Panc1 (cell line): ENCODE data around the gene RAI1. TPM values are rescaled to one million over a fixed set of nuclear protein-coding genes. Genes with fewer than 3 reads are reported as not detected.

Experiments used
- ATAC-seq: fragments of 200-7000 bp; cut with Tn5 transposase; 2 replicates; pipeline ENCODE4 v1.9.1; 2020; ENCODE audit warnings: mild to moderate bottlenecking, moderate library complexity
- BruUV-seq: library from RNA; stranded (reverse); fragments of 400-500 nt; replicated peaks from 2 replicates; lab custom pipeline; 2021; lab: Mats Ljungman, UMichigan
- CTCF ChIA-PET: fragments of 300-600 bp; sonication (Branson Sonifier 250); formaldehyde crosslinking; loops from one replicate; lab custom pipeline; 2022; ENCODE audit warnings: antibody characterized with exemption; lab: Charles Lee
- POLR2A ChIA-PET: fragments of 300-600 bp; sonication (Branson Sonifier 250); formaldehyde crosslinking; loops from one replicate; lab custom pipeline; 2022; ENCODE audit warnings: antibody characterized with exemption; lab: Charles Lee
- DNase-seq: peaks from one replicate; pipeline ENCODE4 v3.0.0-alpha.2; 2010; ENCODE audit warnings: low read depth, low spot score
- H3K27ac ChIP-seq: 2 replicates; pipeline ENCODE4 v1.5.1; 2011; ENCODE audit warnings: mild to moderate bottlenecking, low read length, inconsistent platforms
- H3K27me3 ChIP-seq: fragments of 200-500 bp; sonication (Bioruptor generic); 2 replicates; pipeline ENCODE4 v1.6.0; 2014; ENCODE audit warnings: low read length, inconsistent platforms; ENCODE audit not compliant: control insufficient read depth, insufficient read depth
- H3K36me3 ChIP-seq: fragments of 200-500 bp; sonication (Bioruptor generic); 2 replicates; pipeline ENCODE4 v1.5.1; 2014; ENCODE audit warnings: inconsistent platforms, mild to moderate bottlenecking, low read length, moderate library complexity; ENCODE audit not compliant: control insufficient read depth, insufficient read depth
- H3K4me1 ChIP-seq: 2 replicates; pipeline ENCODE4 v1.5.1; 2011; ENCODE audit warnings: inconsistent platforms, mild to moderate bottlenecking, low read length, moderate library complexity; ENCODE audit not compliant: control insufficient read depth, insufficient read depth
- H3K4me3 ChIP-seq, 2 experiments: 2 replicates each; pipeline ENCODE4 v1.5.1; 2011 to 2012; ENCODE audit warnings: low read depth in 2 of 2, low read length in 2 of 2, mild to moderate bottlenecking in 2 of 2, inconsistent platforms in 1 of 2, moderate library complexity in 1 of 2
- H3K9me3 ChIP-seq: fragments of 200-500 bp; sonication (Bioruptor generic); 2 replicates; pipeline ENCODE4 v1.5.1; 2014; ENCODE audit warnings: low read depth, mild to moderate bottlenecking, inconsistent platforms, low read length, moderate library complexity; ENCODE audit not compliant: control insufficient read depth, insufficient read depth
- CTCF ChIP-seq: fragments of 450-650 bp; IDR thresholded peaks from 2 replicates; pipeline ENCODE4 v1.5.1; 2017; ENCODE audit warnings: mild to moderate bottlenecking
- POLR2AphosphoS5 ChIP-seq: IDR thresholded peaks from 2 replicates; pipeline ENCODE4 v1.6.1; 2012; ENCODE audit warnings: mild to moderate bottlenecking, low read depth, low read length, moderate library complexity
- REST ChIP-seq, 2 experiments: IDR thresholded peaks; 2 replicates each; pipeline ENCODE4 v1.6.1; 2011 to 2012; ENCODE audit warnings: low read depth in 2 of 2, control low read depth in 1 of 2, low read length in 1 of 2, mild to moderate bottlenecking in 1 of 2, moderate library complexity in 1 of 2; ENCODE audit not compliant: insufficient read depth in 1 of 2
- SIN3A ChIP-seq: IDR thresholded peaks from 2 replicates; pipeline ENCODE4 v1.6.1; 2012; ENCODE audit warnings: low read depth, mild to moderate bottlenecking, low read length, moderate library complexity, borderline replicate concordance; ENCODE audit not compliant: insufficient read depth
- TCF7L2 ChIP-seq: IDR thresholded peaks from 2 replicates; pipeline ENCODE4 v1.6.1; 2011; ENCODE audit warnings: mild to moderate bottlenecking, low read depth, low read length, inconsistent platforms
- in situ Hi-C: cut with HindIII; loops from 2 replicates; pipeline ENCODE4 v1.10.0; 2016; ENCODE audit warnings: low sequenced_read_pairs, low pct_unique_long_range_greater_than_20kb
- intact Hi-C: fragments of 100-400 bp; cut with micrococcal nuclease; formaldehyde crosslinking; loops from one replicate; pipeline ENCODE4 v1.10.0; 2022; ENCODE audit not compliant: unreplicated experiment
- total RNA-seq: library from RNA; stranded (reverse); gene quantifications from one replicate; pipeline ENCODE4 v1.2.1, GENCODE V29; 2021; ENCODE audit not compliant: unreplicated experiment

Gene RAI1
- total RNA-seq, 1 experiment from 2014 or later: 51.0 TPM

GRCh38 chr17:17771498-17772201, 90.4 kb downstream of the RAI1 start:
- no peak overlapping the region for H3K27ac ChIP-seq
- TF ChIP-seq CTCF (no peak), POLR2AphosphoS5 (no peak), TCF7L2 (no peak), SIN3A (no peak), REST (IDR thresholded peaks at IDR 0.05; ENCODE audit: insufficient read depth in 1 of 2, low read depth in 2 of 2, low read length in 1 of 2) (no peak)
- intact Hi-C loops: no loop called here

GRCh38 chr17:17772231-17772630, 91.0 kb downstream of the RAI1 start:
- in situ Hi-C loops: no loop called here
- BruUV-seq: no TSS peak
- no peak for TF ChIP-seq CTCF
- TF ChIP-seq TCF7L2: no peak
- no peak for TF ChIP-seq REST (IDR thresholded peaks at IDR 0.05; ENCODE audit: insufficient read depth in 1 of 2, low read depth in 2 of 2, low read length in 1 of 2)
- no peak for TF ChIP-seq POLR2AphosphoS5
- no peak for TF ChIP-seq SIN3A
- Histone ChIP-seq H3K4me3 (no peak overlapping the region), H3K27me3 (no peaks in the 10 kb centered on the region), H3K27ac (no peak overlapping the region), H3K36me3 (no peaks in the 10 kb centered on the region), H3K9me3 (no peaks in the 10 kb centered on the region), H3K4me1 (peaks cover 34% of the 10 kb centered on the region)
- intact Hi-C loops: no loop called here
- no peak for DNase-seq
- ChIA-PET POLR2A (no interaction called here), CTCF (no interaction called here)
- no peak for ATAC-seq

More at GRCh38 chr17:17771498-17772201, 90.4 kb downstream of the RAI1 start:
- ChIA-PET CTCF (no interaction called here), POLR2A (no interaction called here)
- DNase-seq: no peak
- H3K36me3 ChIP-seq: no peaks in the 10 kb centered on the region
- no TSS peak for BruUV-seq
- peaks cover 37% of the 10 kb centered on the region for H3K4me1 ChIP-seq
- in situ Hi-C loops: no loop called here
- ATAC-seq: no peak
- H3K4me3 ChIP-seq: no peak overlapping the region
- H3K9me3 ChIP-seq: no peaks in the 10 kb centered on the region
- H3K27me3 ChIP-seq: no peaks in the 10 kb centered on the region
